ENCODE measurements around the gene ARHGAP21. TPM values are rescaled to one million over a fixed set of nuclear protein-coding genes. Genes with fewer than 3 reads are reported as not detected.

Gene ARHGAP21
- total RNA-seq, 1 experiment from 2014 or later = 59.4 TPM

GRCh38 chr10:24674892-24675632 lies 48.6 kb downstream of the ARHGAP21 start:
- no peak overlapping the region for H4K8ac ChIP-seq (replicated peaks; ENCODE audit: insufficient read length, low read depth, low read length)
- no peak overlapping the region for H3K9ac ChIP-seq (ENCODE audit: extremely low read depth, insufficient read length, low read length)
- Mint-ChIP-seq H3K27ac (no peak overlapping the region), H3K4me1 (peaks cover 9 to 17% of the 10 kb centered on the region in 2 experiments), H3K36me3 (ENCODE audit: insufficient read depth in 1 of 3, low read depth in 3 of 3) (peaks cover 6 to 11% (median 7%) of the 10 kb centered on the region in 3 experiments; a peak in 5 of 7 replicates), H3K27me3 (ENCODE audit: low read depth) (no peaks in the 10 kb centered on the region), H3K4me3 (no peak overlapping the region), H3K9me3 (peaks cover 6 to 10% of the 10 kb centered on the region in 2 experiments; a peak in 2 of 5 replicates)
- no peak for DNase-seq
- H2BK15ac ChIP-seq (ENCODE audit: low read depth, low read length) = no peak overlapping the region
- H3K27ac ChIP-seq (ENCODE audit: insufficient read length, low read depth, low read length) = no peak overlapping the region
- no peak overlapping the region for H4K5ac ChIP-seq (ENCODE audit: insufficient read length, low read depth, low read length)
- H3K56ac ChIP-seq (ENCODE audit: insufficient read length, low read depth, low read length) = no peak overlapping the region
- H3K9me3 ChIP-seq (ENCODE audit: control insufficient read depth, low read depth, low read length) = no peaks in the 10 kb centered on the region
- no peaks in the 10 kb centered on the region for H3K4me1 ChIP-seq (ENCODE audit: insufficient read depth, low read length)
- no peak for TF ChIP-seq CTCF (conservative IDR thresholded peaks at IDR 0.05)
- no peak overlapping the region for H2AK5ac ChIP-seq (ENCODE audit: insufficient read length, low read length)
- no peaks in the 10 kb centered on the region for H3K27me3 ChIP-seq (ENCODE audit: insufficient read depth, low read length)
- no CpG with 5 or more reads among the region's 5 CpGs for WGBS (ENCODE audit: extremely low coverage, insufficient read length, low lambda C conversion rate)
- no peaks in the 10 kb centered on the region for H4K20me1 ChIP-seq (ENCODE audit: control insufficient read depth, insufficient read depth, insufficient read length)
- no peak overlapping the region for H3K4ac ChIP-seq (ENCODE audit: low read depth, low read length)
- H2BK120ac ChIP-seq (ENCODE audit: low read depth, low read length, poor library complexity, severe bottlenecking) = no peak overlapping the region
- no peak overlapping the region for H2BK20ac ChIP-seq (ENCODE audit: low read depth, low read length, poor library complexity, severe bottlenecking)
- H2BK5ac ChIP-seq (ENCODE audit: insufficient read length, low read length) = no peak overlapping the region
- H3K79me2 ChIP-seq (ENCODE audit: insufficient read depth, low read length) = no peaks in the 10 kb centered on the region
- H3K4me2 ChIP-seq (ENCODE audit: insufficient read depth, insufficient read length, low read length) = no peak overlapping the region
- no peak overlapping the region for H3T11ph ChIP-seq (ENCODE audit: low read length)
- no peak overlapping the region for H3K18ac ChIP-seq (ENCODE audit: insufficient read length, low read depth, low read length)
- no peak overlapping the region for H2AFZ ChIP-seq (ENCODE audit: low read length)
- H4K91ac ChIP-seq (ENCODE audit: insufficient read length, low read depth, low read length) = no peak overlapping the region
- H2BK12ac ChIP-seq (ENCODE audit: insufficient read length, low read depth, low read length) = no peak overlapping the region
- no peak overlapping the region for H3K14ac ChIP-seq (ENCODE audit: insufficient read depth, low read length)
- no peaks in the 10 kb centered on the region for H3K23me2 ChIP-seq (ENCODE audit: insufficient read length, low read depth, low read length, poor library complexity, severe bottlenecking)
- peaks cover 3% of the 10 kb centered on the region for H3K79me1 ChIP-seq (ENCODE audit: insufficient read depth, low read depth, low read length, poor library complexity, severe bottlenecking)
- no peak overlapping the region for H3K23ac ChIP-seq (ENCODE audit: insufficient read length, low read depth, low read length)

Data from H9 (cell line).